ENCODE measurements around the gene IGSF9.

DNA sequence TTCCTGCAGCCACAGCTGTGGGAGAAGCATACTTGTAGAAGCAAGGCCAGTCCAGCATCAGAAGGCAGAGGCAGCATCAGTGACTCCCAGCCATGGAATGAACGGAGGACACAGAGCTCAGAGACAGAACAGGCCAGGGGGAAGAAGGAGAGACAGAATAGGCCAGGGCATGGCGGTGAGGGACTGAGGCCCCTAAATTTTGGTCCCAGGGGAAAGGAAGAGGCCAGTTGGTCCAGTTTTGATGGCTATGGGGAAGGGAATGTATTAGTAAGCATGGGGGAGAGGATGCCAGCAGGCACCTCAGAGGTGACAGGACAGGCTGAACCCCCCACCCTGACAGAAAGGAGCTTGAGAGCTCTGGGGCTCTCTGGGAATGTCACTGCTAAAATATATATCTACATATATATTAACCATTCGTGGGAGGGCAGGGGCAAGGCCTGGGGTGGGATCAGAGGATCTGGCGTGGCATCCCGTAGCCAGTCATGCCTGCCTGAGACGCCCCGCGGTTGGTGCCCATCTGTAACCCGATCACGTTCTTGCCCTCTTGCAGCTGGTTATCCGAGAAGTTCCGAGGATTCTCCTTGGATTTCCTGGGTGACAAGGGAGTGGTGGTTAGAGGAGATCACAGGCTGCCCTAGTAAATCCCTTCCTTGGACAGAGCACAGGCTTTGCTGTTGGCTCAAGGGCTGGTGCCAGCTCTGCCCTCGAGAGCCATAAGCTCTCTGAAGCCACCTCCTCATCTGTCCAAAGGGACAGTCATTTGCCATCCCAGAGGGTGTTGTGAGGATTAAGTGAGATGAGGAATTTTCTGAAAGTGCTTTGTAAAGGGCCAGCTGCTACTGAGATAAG, 26.8 kb downstream of the IGSF9 start:
- TF ChIP-seq RAD21 (IDR thresholded peaks at IDR 0.05) = no peak
- no peak for TF ChIP-seq EGR1 (IDR thresholded peaks at IDR 0.05; ENCODE audit: low read depth in 2 of 2)
- TF ChIP-seq, protein P1, sequence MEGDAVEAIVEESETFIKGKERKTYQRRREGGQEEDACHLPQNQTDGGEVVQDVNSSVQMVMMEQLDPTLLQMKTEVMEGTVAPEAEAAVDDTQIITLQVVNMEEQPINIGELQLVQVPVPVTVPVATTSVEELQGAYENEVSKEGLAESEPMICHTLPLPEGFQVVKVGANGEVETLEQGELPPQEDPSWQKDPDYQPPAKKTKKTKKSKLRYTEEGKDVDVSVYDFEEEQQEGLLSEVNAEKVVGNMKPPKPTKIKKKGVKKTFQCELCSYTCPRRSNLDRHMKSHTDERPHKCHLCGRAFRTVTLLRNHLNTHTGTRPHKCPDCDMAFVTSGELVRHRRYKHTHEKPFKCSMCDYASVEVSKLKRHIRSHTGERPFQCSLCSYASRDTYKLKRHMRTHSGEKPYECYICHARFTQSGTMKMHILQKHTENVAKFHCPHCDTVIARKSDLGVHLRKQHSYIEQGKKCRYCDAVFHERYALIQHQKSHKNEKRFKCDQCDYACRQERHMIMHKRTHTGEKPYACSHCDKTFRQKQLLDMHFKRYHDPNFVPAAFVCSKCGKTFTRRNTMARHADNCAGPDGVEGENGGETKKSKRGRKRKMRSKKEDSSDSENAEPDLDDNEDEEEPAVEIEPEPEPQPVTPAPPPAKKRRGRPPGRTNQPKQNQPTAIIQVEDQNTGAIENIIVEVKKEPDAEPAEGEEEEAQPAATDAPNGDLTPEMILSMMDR (IDR thresholded peaks at IDR 0.05; ENCODE audit: low read depth, low read length, missing input control) = no peak
- TF ChIP-seq, protein P2, sequence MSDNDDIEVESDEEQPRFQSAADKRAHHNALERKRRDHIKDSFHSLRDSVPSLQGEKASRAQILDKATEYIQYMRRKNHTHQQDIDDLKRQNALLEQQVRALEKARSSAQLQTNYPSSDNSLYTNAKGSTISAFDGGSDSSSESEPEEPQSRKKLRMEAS (IDR thresholded peaks at IDR 0.05) = no peak
- TF ChIP-seq SP1 (IDR thresholded peaks at IDR 0.05) = no peak
- no peak for TF ChIP-seq YY1 (IDR thresholded peaks at IDR 0.05)
- TF ChIP-seq GABPA (IDR thresholded peaks at IDR 0.05 in 1 of 2, conservative IDR thresholded peaks at IDR 0.05 in 1 of 2) = no peak
- TF ChIP-seq HNF4A (conservative IDR thresholded peaks at IDR 0.05) = no peak
